H1 (cell line): ENCODE data around the gene RWDD1. TPM values are rescaled to one million over a fixed set of nuclear protein-coding genes. Genes with fewer than 3 reads are reported as not detected.

Experiments
- polyA plus RNA-seq, 7 experiments: library from polyadenylated mRNA; depleted of rRNA in 3 of 7; stranded (reverse) in 5 of 7; unstranded in 2 of 7; fragments of >200 nt in 5 of 7; fragments of 200-250 nt in 2 of 7; gene quantifications; 1 replicate in 5 of 7; 2 replicates in 1 of 7; 4 replicates in 1 of 7; pipeline versions ENCODE4 v1.2.1 to v1.2.3, GENCODE V29; 2011 to 2013; ENCODE audit warnings: missing spikeins in 2 of 7, mixed read lengths in 2 of 7
- total RNA-seq: library from RNA; stranded (reverse); fragmentation: NEBNext Ultra II Directional; extraction: Animal tissue kit (Norgen Biotek cat#: 25700); gene quantifications from 2 replicates; pipeline ENCODE4 v1.2.1, GENCODE V29; 2021

Gene RWDD1
- total and polyA plus RNA-seq, 2 of the 8 experiments (the other 6 are each of a cell fraction or from before 2014, with no cell fraction given): 19.5 to 35.2 TPM

Other genes starting within 250 kb of the RWDD1 start
- 88.0 and 94.4 TPM in 2 replicates for gene DSE, start 200.6 kb upstream of the RWDD1 start, total RNA-seq
- 32.5 and 41.8 TPM in 2 replicates for gene DSE, start 200.6 kb upstream of the RWDD1 start, polyA plus RNA-seq (2011; rRNA removed)
- 0.93 and 1.1 TPM in 2 replicates for gene CALHM6, start 110.1 kb upstream of the RWDD1 start, total RNA-seq
- 1.8 and 2.0 TPM in 2 replicates for gene CALHM6, start 110.1 kb upstream of the RWDD1 start, polyA plus RNA-seq (2011; rRNA removed)
- 0.09 and 0.17 TPM in 2 replicates for gene CALHM5, start 59.9 kb upstream of the RWDD1 start, total RNA-seq
- gene CALHM5, start 59.9 kb upstream of the RWDD1 start, polyA plus RNA-seq (2011; rRNA removed): 0.03 and 0.05 TPM in 2 replicates
- not detected in 2 replicates for gene TRAPPC3L, start 25.8 kb upstream of the RWDD1 start, total RNA-seq
- not detected in 2 replicates for gene TRAPPC3L, start 25.8 kb upstream of the RWDD1 start, polyA plus RNA-seq (2011; rRNA removed)
- gene CALHM4, start 17.8 kb upstream of the RWDD1 start, total RNA-seq: not detected in 2 replicates
- not detected in 2 replicates for gene CALHM4, start 17.8 kb upstream of the RWDD1 start, polyA plus RNA-seq (2011; rRNA removed)
- gene RSPH4A, start 45.0 kb downstream of the RWDD1 start, total RNA-seq: 0.52 and 0.59 TPM in 2 replicates
- 0.14 and 0.38 TPM in 2 replicates for gene RSPH4A, start 45.0 kb downstream of the RWDD1 start, polyA plus RNA-seq (2011; rRNA removed)
- gene ZUP1, start 97.3 kb downstream of the RWDD1 start, total RNA-seq: 15.7 and 18.4 TPM in 2 replicates
- gene ZUP1, start 97.3 kb downstream of the RWDD1 start, polyA plus RNA-seq (2011; rRNA removed): 2.2 and 4.7 TPM in 2 replicates
- 9.7 and 11.7 TPM in 2 replicates for gene KPNA5, start 109.7 kb downstream of the RWDD1 start, total RNA-seq
- 1.9 and 2.0 TPM in 2 replicates for gene KPNA5, start 109.7 kb downstream of the RWDD1 start, polyA plus RNA-seq (2011; rRNA removed)
- gene FAM162B, start 194.2 kb downstream of the RWDD1 start, total RNA-seq: 2.9 and 3.2 TPM in 2 replicates
- 1.6 and 2.6 TPM in 2 replicates for gene FAM162B, start 194.2 kb downstream of the RWDD1 start, polyA plus RNA-seq (2011; rRNA removed)